ENCODE results near the gene SLC35A5. TPM values are rescaled to one million over a fixed set of nuclear protein-coding genes. Genes with fewer than 3 reads are reported as not detected.

The SLC35A5 gene
- total RNA-seq, 1 donor from 2014 or later: 25.1 TPM

GRCh38 chr3:112597945-112598344 is 36.1 kb downstream of the SLC35A5 start:
- TF ChIP-seq CTCF (IDR thresholded peaks at IDR 0.05): no peak
- no peak for DNase-seq
- intact Hi-C loops (cut with micrococcal nuclease): no loop called here
- no peak overlapping the region for H3K4me3 Mint-ChIP-seq
- peaks cover 8% of the 10 kb centered on the region for H3K4me1 Mint-ChIP-seq
- ATAC-seq (ENCODE audit: low read depth): no peak
- POLR2A ChIA-PET: interaction anchor here (0.6 kb wide), 1 partner anchor 18 kb away, joined by 3 read pairs; no protein-coding TSS in a partner anchor
- CTCF ChIA-PET: no interaction called here
- peaks cover 36% of the 10 kb centered on the region for H3K36me3 Mint-ChIP-seq (ENCODE audit: low read depth)
- H3K27me3 Mint-ChIP-seq: no peaks in the 10 kb centered on the region
- H3K27ac Mint-ChIP-seq: no peak overlapping the region
- peaks cover 1% of the 10 kb centered on the region for H3K9me3 Mint-ChIP-seq

GRCh38 chr3:112598731-112599130 is 36.9 kb downstream of the SLC35A5 start:
- ATAC-seq (ENCODE audit: low read depth): no peak
- CTCF ChIA-PET: no interaction called here
- Mint-ChIP-seq H3K27me3 (no peaks in the 10 kb centered on the region), H3K4me1 (peaks cover 7% of the 10 kb centered on the region), H3K27ac (no peak overlapping the region), H3K36me3 (ENCODE audit: low read depth) (peaks cover 30% of the 10 kb centered on the region), H3K4me3 (no peak overlapping the region), H3K9me3 (no peaks in the 10 kb centered on the region)
- intact Hi-C loops (cut with micrococcal nuclease): no loop called here
- no peak for DNase-seq
- POLR2A ChIA-PET: no interaction called here
- TF ChIP-seq CTCF (IDR thresholded peaks at IDR 0.05): no peak

GRCh38 chr3:112602217-112602838 is 40.5 kb downstream of the SLC35A5 start:
- Mint-ChIP-seq H3K9me3 (no peaks in the 10 kb centered on the region), H3K4me3 (no peak overlapping the region), H3K4me1 (peaks cover 7% of the 10 kb centered on the region), H3K36me3 (ENCODE audit: low read depth) (peaks cover 10% of the 10 kb centered on the region), H3K27me3 (peaks cover 2% of the 10 kb centered on the region), H3K27ac (no peak overlapping the region)
- POLR2A ChIA-PET: interaction anchor here (0.6 kb wide), 1 partner anchor 136 kb away, joined by 4 read pairs; no protein-coding TSS in a partner anchor
- TF ChIP-seq CTCF (IDR thresholded peaks at IDR 0.05): no peak
- no peak for DNase-seq
- no peak for ATAC-seq (ENCODE audit: low read depth)
- CTCF ChIA-PET: interaction anchor here (1.4 kb wide), 1 partner anchor 40 kb away, joined by 3 read pairs; no protein-coding TSS in a partner anchor
- intact Hi-C loops (cut with micrococcal nuclease): no loop called here

GRCh38 chr3:112604536-112604935 is 42.7 kb downstream of the SLC35A5 start:
- Mint-ChIP-seq H3K4me3 (no peak overlapping the region), H3K9me3 (no peaks in the 10 kb centered on the region), H3K36me3 (ENCODE audit: low read depth) (no peaks in the 10 kb centered on the region), H3K27ac (no peak overlapping the region), H3K4me1 (peaks cover 7% of the 10 kb centered on the region), H3K27me3 (peaks cover 2% of the 10 kb centered on the region)
- CTCF ChIA-PET: no interaction called here
- ATAC-seq (ENCODE audit: low read depth) (no peak), DNase-seq (no peak)
- POLR2A ChIA-PET: no interaction called here
- no peak for TF ChIP-seq CTCF (IDR thresholded peaks at IDR 0.05)
- intact Hi-C loops (cut with micrococcal nuclease): no loop called here

- Mint-ChIP-seq H3K4me3 (no peak overlapping the region), H3K9me3 (no peaks in the 10 kb centered on the region), H3K27me3 (peaks cover 2% of the 10 kb centered on the region), H3K4me1 (peaks cover 7% of the 10 kb centered on the region), H3K36me3 (ENCODE audit: low read depth) (no peaks in the 10 kb centered on the region), H3K27ac (no peak overlapping the region)
- DNase-seq: no peak
- no peak for TF ChIP-seq CTCF (IDR thresholded peaks at IDR 0.05)
- ChIA-PET CTCF (no interaction called here), POLR2A (no interaction called here)
- intact Hi-C loops (cut with micrococcal nuclease): no loop called here
- ATAC-seq (ENCODE audit: low read depth): no peak
Measured at GRCh38 chr3:112605285-112605684, 43.4 kb downstream of the SLC35A5 start.
